K562 (cell line): Measurements from ENCODE around the gene TMEM87A. TPM values are rescaled to one million over a fixed set of nuclear protein-coding genes. Genes with fewer than 3 reads are reported as not detected.

Experiments used
- ELF2 ChIP-seq: fragments of 250-450 bp; sonication (Bioruptor Pico); IDR thresholded peaks from 2 replicates; pipeline ENCODE4 v1.5.0; 2021; ENCODE audit warnings: mild to moderate bottlenecking
- HLTF ChIP-seq: fragments of 450-650 bp; IDR thresholded peaks from 2 replicates; pipeline ENCODE4 v1.6.1; 2016
- HNRNPK ChIP-seq: fragments of 200-400 bp; formaldehyde crosslinking; IDR thresholded peaks from one replicate; pipeline ENCODE4 v1.6.1; 2018; ENCODE audit warnings: mild to moderate bottlenecking, low read depth, low read length; ENCODE audit not compliant: poor library complexity, severe bottlenecking
- NFRKB ChIP-seq: fragments of 450-650 bp; IDR thresholded peaks from 2 replicates; pipeline ENCODE4 v1.6.1; 2016; ENCODE audit warnings: low read depth
- POLR2A ChIP-seq: fragments of 450-650 bp; conservative IDR thresholded peaks from 2 replicates; pipeline ENCODE4 v1.6.1; 2016
- ZBTB11 ChIP-seq, 3 experiments: fragments of 200-800 bp in 1 of 3; fragments of 250-450 bp in 1 of 3; fragments of 450-650 bp in 1 of 3; sonication (Bioruptor Pico) in 1 of 3; sonication (Bioruptor generic) in 1 of 3; formaldehyde crosslinking in 1 of 3; IDR thresholded peaks; 2 replicates each; pipeline versions ENCODE4 v1.6.1 to v1.8.0; 2016 to 2022; ENCODE audit warnings: mild to moderate bottlenecking in 2 of 3, missing genetic modification characterization in 2 of 3, missing compliant biosample characterization in 1 of 3, moderate library complexity in 1 of 3
- ZBTB40 ChIP-seq, 2 experiments: fragments of 450-650 bp in 1 of 2; sonication (generic) in 1 of 2; formaldehyde crosslinking in 1 of 2; IDR thresholded peaks; 2 replicates each; pipeline versions ENCODE4 v1.7.1 to v1.9.0; 2016 to 2022; ENCODE audit warnings: inconsistent platforms in 1 of 2, mild to moderate bottlenecking in 1 of 2, missing genetic modification reagents in 1 of 2
- ZHX1 ChIP-seq: fragments of 150-350 bp; conservative IDR thresholded peaks from 2 replicates; pipeline ENCODE4 v1.6.1; 2014; ENCODE audit warnings: low read length
- ZNF311 ChIP-seq: fragments of 250-450 bp; sonication (Bioruptor Pico); IDR thresholded peaks from 2 replicates; pipeline ENCODE4 v1.4.0; 2020; ENCODE audit warnings: mild to moderate bottlenecking, moderate library complexity
- ZNF589 ChIP-seq: fragments of 200-800 bp; sonication (Bioruptor generic); IDR thresholded peaks from 2 replicates; pipeline ENCODE4 v1.6.1; 2016; ENCODE audit warnings: low read depth, missing genetic modification characterization, missing compliant biosample characterization
- polyA plus RNA-seq, 8 experiments: library from polyadenylated mRNA; depleted of rRNA in 4 of 8; stranded (reverse) in 5 of 8; unstranded in 3 of 8; fragments of >200 nt; fragmentation: Nextera tagmentation in 2 of 8; fragmentation: Illumina TruSeq in 1 of 8; extraction: Ambion mirVana in 2 of 8; extraction: Trizol in 1 of 8; gene quantifications; 2 replicates each; pipeline versions ENCODE4 v1.2.1 to v1.2.3, GENCODE V29; 2011 to 2014; ENCODE audit warnings: inconsistent platforms in 1 of 8, missing spikeins in 1 of 8
- total RNA-seq, 7 experiments: library from RNA; depleted of rRNA in 6 of 7; stranded (reverse); fragments of >200 nt in 6 of 7; fragmentation: Illumina TruSeq in 2 of 7; extraction: Trizol in 2 of 7; gene quantifications; 2 replicates each; pipeline versions ENCODE4 v1.2.1 to v1.2.3, GENCODE V29; 2011 to 2021; ENCODE audit warnings: low replicate concordance in 1 of 7

TMEM87A gene
- total and polyA plus RNA-seq, 9 of the 15 experiments (the other 6 are each of a cell fraction or from before 2014, with no cell fraction given): 16.6 to 43.3 (median 29.6) TPM

- TF ChIP-seq ZBTB40 (IDR thresholded peaks at IDR 0.05): peak; percentile 95
- no peak for TF ChIP-seq ZBTB40 (CRISPR knock-in tag; IDR thresholded peaks at IDR 0.05)
- peak in 2 of 3 experiments; percentile 69 to 92; a peak in 4 of 6 replicates for TF ChIP-seq ZBTB11 (CRISPR knock-in tag; IDR thresholded peaks at IDR 0.05)
- no peak for TF ChIP-seq HNRNPK
- TF ChIP-seq ZNF311 (CRISPR knock-in tag): no peak
- peak; percentile 55; the same call in 1 of the 2 replicates for TF ChIP-seq ELF2 (CRISPR knock-in tag)
- peak; percentile 99 for TF ChIP-seq POLR2A
- TF ChIP-seq HLTF: peak; percentile 79
- no peak for TF ChIP-seq ZHX1
- TF ChIP-seq NFRKB: peak; percentile 98
- TF ChIP-seq ZNF589 (CRISPR knock-in tag): no peak
These were observed at the start of gene TMEM87A, which contains the start of gene GANC (continued) for GRCh38 chr15:42272939-42273899.
